ENCODE data around the gene ZMAT2. TPM values are rescaled to one million over a fixed set of nuclear protein-coding genes. Genes with fewer than 3 reads are reported as not detected.

The ZMAT2 gene
- total and polyA plus RNA-seq, 2 donors (not counting 3 experiments of a cell fraction or from before 2014, with no cell fraction given), result 49.0 to 58.0 TPM

- no peaks in the 10 kb centered on the region for H3K9me3 ChIP-seq (replicated peaks; ENCODE audit: control insufficient read depth, insufficient read depth, low read length)
- H3K27ac ChIP-seq (ENCODE audit: insufficient read depth, low read depth, low read length), result no peak overlapping the region
- BruUV-seq (replicated peaks), result no TSS peak
- dilution Hi-C loops (cut with MboI; ENCODE audit: extremely low pct_ligation_motif_present, low sequenced_read_pairs) (no loop called here), intact Hi-C loops (cut with micrococcal nuclease) (no loop called here)
- no peaks in the 10 kb centered on the region for H3K9me1 ChIP-seq (replicated peaks; ENCODE audit: control insufficient read depth, extremely low read depth, insufficient read depth, low read length)
- POLR2A ChIA-PET, result no interaction called here
- TF ChIP-seq JUN (IDR thresholded peaks at IDR 0.05; ENCODE audit: borderline replicate concordance, insufficient read depth, insufficient read length, low read depth) (no peak), GATA2 (IDR thresholded peaks at IDR 0.05; ENCODE audit: insufficient read depth, insufficient read length, low read depth, low read length) (no peak), EZH2 (IDR thresholded peaks at IDR 0.05; ENCODE audit: borderline replicate concordance, low read depth, low read length, severe bottlenecking) (no peak)
- CTCF ChIA-PET, result no interaction called here
- H4K20me1 ChIP-seq (replicated peaks; ENCODE audit: control insufficient read depth, extremely low read depth, insufficient read depth, low read length), result no peaks in the 10 kb centered on the region
- H3K79me2 ChIP-seq (ENCODE audit: control insufficient read depth, insufficient read depth, low read length), result no peaks in the 10 kb centered on the region
- no peak overlapping the region for H3K9ac ChIP-seq (replicated peaks; ENCODE audit: extremely low read depth, insufficient read depth, low read length)
- no peak for FAIRE-seq
- peaks cover 21 to 31% of the 10 kb centered on the region in 2 experiments for H3K36me3 ChIP-seq (ENCODE audit: control insufficient read depth in 2 of 2, extremely low read depth in 1 of 2, insufficient read depth in 2 of 2, low read length in 2 of 2)
- no peaks in the 10 kb centered on the region for H3K27me3 ChIP-seq (ENCODE audit: control insufficient read depth in 2 of 2, insufficient read depth in 2 of 2, low read length in 2 of 2)
- no peak overlapping the region for H3K4me2 ChIP-seq (ENCODE audit: insufficient read depth, low read length)
- no peaks in the 10 kb centered on the region for H3K4me1 ChIP-seq (ENCODE audit: control insufficient read depth, extremely low read depth, insufficient read depth, low read length)
- no peak for DNase-seq (ENCODE audit: low read depth, low spot score)
- no peak overlapping the region for H2AFZ ChIP-seq (ENCODE audit: low read depth, low read length)
- no peak overlapping the region for H3K4me3 ChIP-seq (replicated peaks in 1 of 3; ENCODE audit: insufficient read depth in 1 of 3, low read depth in 1 of 3, low read length in 3 of 3)
Measured at GRCh38 chr5:140678993-140679392, 21.3 kb upstream of the ZMAT2 start.

DNA sequence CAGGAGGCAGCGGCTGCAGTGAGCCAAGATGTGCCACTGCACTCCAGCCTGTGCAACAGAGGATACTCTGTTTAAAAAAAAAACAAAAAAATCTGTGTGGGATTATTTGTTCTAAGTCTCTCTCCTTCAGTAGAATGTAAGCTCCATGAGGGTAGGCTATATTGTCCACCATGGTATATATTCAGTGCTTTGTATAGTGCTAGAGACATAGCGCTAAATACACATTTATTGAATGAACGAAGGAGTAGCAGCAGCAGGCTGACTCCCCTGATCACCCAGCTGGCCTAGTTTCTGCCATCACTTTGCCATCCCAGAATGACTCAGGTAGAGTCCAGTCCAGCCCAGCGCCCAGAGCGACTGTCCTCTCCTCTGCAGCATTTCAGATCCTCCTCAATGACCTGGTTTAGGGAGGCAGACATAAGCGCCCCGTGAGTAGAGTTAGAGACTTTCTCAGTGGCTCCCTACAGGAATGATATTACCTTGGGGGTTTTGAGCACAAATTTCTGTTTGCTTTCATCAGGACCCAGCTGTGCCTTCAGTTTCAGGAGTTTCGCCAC, 9.8 kb upstream of the ZMAT2 start:
- peaks cover 13% of the 10 kb centered on the region for H3K4me1 ChIP-seq (ENCODE audit: control insufficient read depth, extremely low read depth, insufficient read depth, low read length)
- BruUV-seq (replicated peaks), result TSS peak; percentile 40
- no peak for DNase-seq (ENCODE audit: low read depth, low spot score)
- H3K27ac ChIP-seq (ENCODE audit: insufficient read depth, low read depth, low read length), result peak overlapping the region; percentile 1
- no peaks in the 10 kb centered on the region for H4K20me1 ChIP-seq (replicated peaks; ENCODE audit: control insufficient read depth, extremely low read depth, insufficient read depth, low read length)
- H3K36me3 ChIP-seq (ENCODE audit: control insufficient read depth in 2 of 2, extremely low read depth in 1 of 2, insufficient read depth in 2 of 2, low read length in 2 of 2), result peaks cover 13 to 16% of the 10 kb centered on the region in 2 experiments
- dilution Hi-C loops (cut with MboI; ENCODE audit: extremely low pct_ligation_motif_present, low sequenced_read_pairs) (no loop called here), intact Hi-C loops (cut with micrococcal nuclease) (loop anchor here (1.0 kb wide), 1 partner anchor 19 kb away; no protein-coding TSS in a partner anchor)
- peak overlapping the region; percentile 60 for H2AFZ ChIP-seq (ENCODE audit: low read depth, low read length)
- H3K27me3 ChIP-seq (ENCODE audit: control insufficient read depth in 2 of 2, insufficient read depth in 2 of 2, low read length in 2 of 2), result no peaks in the 10 kb centered on the region
- H3K4me2 ChIP-seq (ENCODE audit: insufficient read depth, low read length), result peak overlapping the region; percentile 78
- peak overlapping the region; percentile 80 to 90 (median 82) for H3K4me3 ChIP-seq (replicated peaks in 1 of 3; ENCODE audit: insufficient read depth in 1 of 3, low read depth in 1 of 3, low read length in 3 of 3)
- ChIA-PET CTCF (interaction anchor here (0.9 to 1.5 kb wide), 10 partner anchors 8 to 318 kb away, joined by 3 to 9 read pairs (median 3); partner anchors contain the start of genes EIF4EBP3, IK, NDUFA2 and ZMAT2), POLR2A (interaction anchor here (0.9 to 1.8 kb wide), 4 partner anchors 10 to 125 kb away, joined by 3 to 9 read pairs (median 4); partner anchors contain the start of gene ZMAT2)
- H3K79me2 ChIP-seq (ENCODE audit: control insufficient read depth, insufficient read depth, low read length), result peaks cover 41% of the 10 kb centered on the region
- no peaks in the 10 kb centered on the region for H3K9me3 ChIP-seq (replicated peaks; ENCODE audit: control insufficient read depth, insufficient read depth, low read length)
- TF ChIP-seq JUN (IDR thresholded peaks at IDR 0.05; ENCODE audit: borderline replicate concordance, insufficient read depth, insufficient read length, low read depth), result no peak
- TF ChIP-seq GATA2 (IDR thresholded peaks at IDR 0.05; ENCODE audit: insufficient read depth, insufficient read length, low read depth, low read length), result no peak
- no peak for TF ChIP-seq POLR2A (IDR thresholded peaks at IDR 0.05; ENCODE audit: low read depth, low read length)
- no peak for TF ChIP-seq MYC (IDR thresholded peaks at IDR 0.05; ENCODE audit: low read depth, low read length)
- TF ChIP-seq FOS (IDR thresholded peaks at IDR 0.05; ENCODE audit: borderline replicate concordance, insufficient read depth, low read length), result no peak
- TF ChIP-seq, protein P1, sequence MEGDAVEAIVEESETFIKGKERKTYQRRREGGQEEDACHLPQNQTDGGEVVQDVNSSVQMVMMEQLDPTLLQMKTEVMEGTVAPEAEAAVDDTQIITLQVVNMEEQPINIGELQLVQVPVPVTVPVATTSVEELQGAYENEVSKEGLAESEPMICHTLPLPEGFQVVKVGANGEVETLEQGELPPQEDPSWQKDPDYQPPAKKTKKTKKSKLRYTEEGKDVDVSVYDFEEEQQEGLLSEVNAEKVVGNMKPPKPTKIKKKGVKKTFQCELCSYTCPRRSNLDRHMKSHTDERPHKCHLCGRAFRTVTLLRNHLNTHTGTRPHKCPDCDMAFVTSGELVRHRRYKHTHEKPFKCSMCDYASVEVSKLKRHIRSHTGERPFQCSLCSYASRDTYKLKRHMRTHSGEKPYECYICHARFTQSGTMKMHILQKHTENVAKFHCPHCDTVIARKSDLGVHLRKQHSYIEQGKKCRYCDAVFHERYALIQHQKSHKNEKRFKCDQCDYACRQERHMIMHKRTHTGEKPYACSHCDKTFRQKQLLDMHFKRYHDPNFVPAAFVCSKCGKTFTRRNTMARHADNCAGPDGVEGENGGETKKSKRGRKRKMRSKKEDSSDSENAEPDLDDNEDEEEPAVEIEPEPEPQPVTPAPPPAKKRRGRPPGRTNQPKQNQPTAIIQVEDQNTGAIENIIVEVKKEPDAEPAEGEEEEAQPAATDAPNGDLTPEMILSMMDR (IDR thresholded peaks at IDR 0.05; ENCODE audit: extremely low read depth in 1 of 2, insufficient read depth in 1 of 2, low read depth in 1 of 2, low read length in 2 of 2), result no peak
- TF ChIP-seq EZH2 (IDR thresholded peaks at IDR 0.05; ENCODE audit: borderline replicate concordance, low read depth, low read length, severe bottlenecking), result no peak
- TF ChIP-seq POLR2AphosphoS5 (IDR thresholded peaks at IDR 0.05; ENCODE audit: insufficient read depth, low read depth, low read length), result no peak
- TF ChIP-seq, protein P2, sequence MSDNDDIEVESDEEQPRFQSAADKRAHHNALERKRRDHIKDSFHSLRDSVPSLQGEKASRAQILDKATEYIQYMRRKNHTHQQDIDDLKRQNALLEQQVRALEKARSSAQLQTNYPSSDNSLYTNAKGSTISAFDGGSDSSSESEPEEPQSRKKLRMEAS (IDR thresholded peaks at IDR 0.05; ENCODE audit: insufficient read depth, insufficient read length), result no peak
- FAIRE-seq, result no peak
- H3K9me1 ChIP-seq (replicated peaks; ENCODE audit: control insufficient read depth, extremely low read depth, insufficient read depth, low read length), result no peaks in the 10 kb centered on the region
- H3K9ac ChIP-seq (replicated peaks; ENCODE audit: extremely low read depth, insufficient read depth, low read length), result peak overlapping the region; percentile 96

Data from endothelial cell of umbilical vein (primary cell).